ENCODE measurements around the gene NLGN1. TPM values are rescaled to one million over a fixed set of nuclear protein-coding genes. Genes with fewer than 3 reads are reported as not detected.

NLGN1 gene
- total RNA-seq, 1 experiment from 2014 or later = 5.2 TPM

DNA sequence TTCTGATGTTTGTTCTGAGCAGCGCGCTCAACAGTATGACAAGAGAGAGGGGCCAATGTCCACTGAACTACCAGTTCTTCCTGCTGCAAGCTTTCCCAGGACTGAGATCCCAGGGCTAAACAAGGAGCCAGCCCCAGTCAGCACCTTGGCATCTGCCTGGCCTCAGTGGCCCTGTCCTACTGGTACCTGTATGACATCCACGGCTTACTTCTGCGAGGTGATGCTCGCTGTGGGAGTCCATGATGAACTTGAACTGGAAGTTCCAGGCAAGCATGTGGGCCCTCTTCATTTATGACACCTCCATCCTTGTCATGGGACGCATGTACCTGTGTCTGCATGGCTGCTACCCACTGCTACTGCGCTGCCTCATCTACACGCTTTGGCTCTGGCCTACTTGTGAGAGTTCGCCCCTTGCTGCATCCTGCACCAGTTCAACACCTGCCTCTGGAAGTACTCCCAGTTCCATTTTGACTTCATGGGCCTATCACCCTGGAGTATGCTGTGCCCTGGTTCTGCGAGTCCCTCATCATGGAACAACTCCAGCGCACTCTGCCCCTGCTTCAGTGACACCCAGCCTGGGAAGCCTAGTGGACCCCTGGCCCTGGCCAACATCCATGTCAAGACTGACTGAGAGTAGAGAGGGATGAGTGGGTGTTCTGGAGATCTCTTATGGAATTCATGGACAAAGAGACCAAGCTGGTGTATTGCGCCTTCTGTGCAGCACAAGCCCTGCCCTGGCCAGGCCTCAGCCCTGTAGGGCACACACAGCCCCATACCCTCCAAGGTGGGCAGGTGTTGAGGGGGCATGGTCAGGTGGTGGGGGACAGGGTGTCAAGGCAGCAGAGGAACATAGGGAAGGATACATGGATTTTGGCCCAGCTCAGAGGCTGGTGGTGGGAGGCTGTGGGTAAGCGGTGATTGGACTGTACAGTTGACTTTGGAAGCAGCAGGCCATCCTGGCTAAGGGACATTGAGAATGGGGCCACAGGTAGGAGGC lies 246.8 kb downstream of the NLGN1 start:
- Histone ChIP-seq H3K23me2 (ENCODE audit: insufficient read length, low read depth, low read length, poor library complexity, severe bottlenecking) (no peaks in the 10 kb centered on the region), H4K8ac (replicated peaks; ENCODE audit: insufficient read length, low read depth, low read length) (no peak overlapping the region), H3K79me1 (ENCODE audit: insufficient read depth, low read depth, low read length, poor library complexity, severe bottlenecking) (no peaks in the 10 kb centered on the region), H2BK120ac (ENCODE audit: low read depth, low read length, poor library complexity, severe bottlenecking) (no peak overlapping the region), H4K20me1 (ENCODE audit: control insufficient read depth, insufficient read depth, insufficient read length) (no peaks in the 10 kb centered on the region), H2BK20ac (ENCODE audit: low read depth, low read length, poor library complexity, severe bottlenecking) (no peak overlapping the region), H4K91ac (ENCODE audit: insufficient read length, low read depth, low read length) (no peak overlapping the region), H3K14ac (ENCODE audit: insufficient read depth, low read length) (no peak overlapping the region), H3K79me2 (ENCODE audit: insufficient read depth, low read length) (no peaks in the 10 kb centered on the region), H3K23ac (ENCODE audit: insufficient read length, low read depth, low read length) (no peak overlapping the region), H3K4me2 (ENCODE audit: insufficient read depth, insufficient read length, low read length) (no peak overlapping the region), H3K18ac (ENCODE audit: insufficient read length, low read depth, low read length) (no peak overlapping the region), H2AFZ (ENCODE audit: low read length) (no peak overlapping the region), H3K27ac (ENCODE audit: insufficient read length, low read depth, low read length) (no peak overlapping the region), H3K27me3 (ENCODE audit: insufficient read depth, low read length) (no peaks in the 10 kb centered on the region), H3K4me1 (ENCODE audit: insufficient read depth, low read length) (no peaks in the 10 kb centered on the region), H3K9me3 (ENCODE audit: control insufficient read depth, low read depth, low read length) (no peaks in the 10 kb centered on the region), H3K4ac (ENCODE audit: low read depth, low read length) (no peak overlapping the region), H3T11ph (ENCODE audit: low read length) (no peak overlapping the region), H2BK5ac (ENCODE audit: insufficient read length, low read length) (no peak overlapping the region), H2BK15ac (ENCODE audit: low read depth, low read length) (no peak overlapping the region), H3K56ac (ENCODE audit: insufficient read length, low read depth, low read length) (no peak overlapping the region), H3K9ac (ENCODE audit: extremely low read depth, insufficient read length, low read length) (no peak overlapping the region), H4K5ac (ENCODE audit: insufficient read length, low read depth, low read length) (no peak overlapping the region), H2BK12ac (ENCODE audit: insufficient read length, low read depth, low read length) (no peak overlapping the region), H2AK5ac (ENCODE audit: insufficient read length, low read length) (no peak overlapping the region)
- TF ChIP-seq, protein P1, sequence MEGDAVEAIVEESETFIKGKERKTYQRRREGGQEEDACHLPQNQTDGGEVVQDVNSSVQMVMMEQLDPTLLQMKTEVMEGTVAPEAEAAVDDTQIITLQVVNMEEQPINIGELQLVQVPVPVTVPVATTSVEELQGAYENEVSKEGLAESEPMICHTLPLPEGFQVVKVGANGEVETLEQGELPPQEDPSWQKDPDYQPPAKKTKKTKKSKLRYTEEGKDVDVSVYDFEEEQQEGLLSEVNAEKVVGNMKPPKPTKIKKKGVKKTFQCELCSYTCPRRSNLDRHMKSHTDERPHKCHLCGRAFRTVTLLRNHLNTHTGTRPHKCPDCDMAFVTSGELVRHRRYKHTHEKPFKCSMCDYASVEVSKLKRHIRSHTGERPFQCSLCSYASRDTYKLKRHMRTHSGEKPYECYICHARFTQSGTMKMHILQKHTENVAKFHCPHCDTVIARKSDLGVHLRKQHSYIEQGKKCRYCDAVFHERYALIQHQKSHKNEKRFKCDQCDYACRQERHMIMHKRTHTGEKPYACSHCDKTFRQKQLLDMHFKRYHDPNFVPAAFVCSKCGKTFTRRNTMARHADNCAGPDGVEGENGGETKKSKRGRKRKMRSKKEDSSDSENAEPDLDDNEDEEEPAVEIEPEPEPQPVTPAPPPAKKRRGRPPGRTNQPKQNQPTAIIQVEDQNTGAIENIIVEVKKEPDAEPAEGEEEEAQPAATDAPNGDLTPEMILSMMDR (conservative IDR thresholded peaks at IDR 0.05) = no peak
- H3K4me1 Mint-ChIP-seq = peaks cover 0 to 3% of the 10 kb centered on the region in 2 experiments; a peak in 1 of 4 replicates
- no CpG with 5 or more reads among the region's 13 CpGs for WGBS (ENCODE audit: extremely low coverage, insufficient read length, low lambda C conversion rate)
- peak overlapping the region in 1 of 3 experiments; percentile 70; a peak in 2 of 7 replicates for H3K27ac Mint-ChIP-seq
- no peaks in the 10 kb centered on the region; a peak in 1 of 5 replicates for H3K9me3 Mint-ChIP-seq
- no peak for DNase-seq
- H3K27me3 Mint-ChIP-seq (ENCODE audit: low read depth) = no peaks in the 10 kb centered on the region
- H3K4me3 Mint-ChIP-seq = no peak overlapping the region
- H3K36me3 Mint-ChIP-seq (ENCODE audit: insufficient read depth in 1 of 3, low read depth in 3 of 3) = no peaks in the 10 kb centered on the region; a peak in 1 of 7 replicates

Data from H9 (cell line).